Measurements from ENCODE around the gene CERS2. TPM values are rescaled to one million over a fixed set of nuclear protein-coding genes. Genes with fewer than 3 reads are reported as not detected.

Gene CERS2
- total RNA-seq, 4 donors from 2014 or later, result 28.8 to 50.1 (median 41.3) TPM

DNA sequence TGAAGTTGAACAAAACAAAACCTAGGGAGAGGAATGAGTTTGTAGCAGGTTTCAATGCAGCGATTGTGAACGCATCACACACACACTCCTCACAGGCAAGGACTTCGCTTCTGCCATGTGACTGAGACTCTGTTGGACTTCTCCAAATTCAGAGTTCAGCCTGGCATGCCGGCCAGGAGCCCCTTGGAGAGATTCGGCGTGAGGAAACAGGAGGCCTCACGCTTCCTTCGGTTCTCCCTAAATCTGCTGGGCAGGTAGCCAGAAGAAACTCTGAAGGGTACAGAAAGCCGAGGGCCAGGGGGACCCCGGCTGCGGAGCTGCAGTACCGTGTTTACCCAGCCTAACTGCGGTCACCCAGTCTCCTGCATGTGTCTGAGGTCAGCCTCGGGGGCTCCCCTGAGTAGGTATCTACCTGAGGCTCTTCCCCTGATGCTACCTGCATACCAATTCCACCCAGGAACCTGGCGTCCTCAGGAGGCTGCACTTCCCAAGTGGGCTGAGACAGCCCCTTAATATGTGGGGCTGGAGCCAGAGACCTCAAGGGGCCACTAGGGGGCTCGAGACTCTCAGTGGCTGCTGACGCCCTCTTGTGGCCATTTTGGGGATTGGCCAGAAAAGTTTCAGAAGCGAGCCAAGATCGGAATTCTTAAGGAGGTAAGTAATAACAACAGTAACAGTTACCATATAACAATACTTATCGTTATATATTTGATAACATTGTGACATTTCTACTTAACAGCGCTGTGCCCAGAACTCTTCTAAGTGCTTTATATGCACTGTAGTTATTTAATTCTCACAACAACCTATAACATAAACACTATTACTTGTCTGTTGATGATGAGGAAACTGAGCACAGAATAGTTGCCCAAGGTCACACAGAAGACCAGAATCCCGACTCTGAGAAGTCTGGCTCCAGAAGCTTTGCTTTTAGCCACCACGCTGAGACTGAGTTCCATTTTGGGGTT, 4.7 kb upstream of the CERS2 start:
- WGBS, 2 donors, result 32 to 33% methylated on average over 22 to 23 of the region's 23 CpGs
- peak; percentile 90 to 97 for DNase-seq (ENCODE audit: low spot score in 2 of 2)
- TF ChIP-seq, protein P1, sequence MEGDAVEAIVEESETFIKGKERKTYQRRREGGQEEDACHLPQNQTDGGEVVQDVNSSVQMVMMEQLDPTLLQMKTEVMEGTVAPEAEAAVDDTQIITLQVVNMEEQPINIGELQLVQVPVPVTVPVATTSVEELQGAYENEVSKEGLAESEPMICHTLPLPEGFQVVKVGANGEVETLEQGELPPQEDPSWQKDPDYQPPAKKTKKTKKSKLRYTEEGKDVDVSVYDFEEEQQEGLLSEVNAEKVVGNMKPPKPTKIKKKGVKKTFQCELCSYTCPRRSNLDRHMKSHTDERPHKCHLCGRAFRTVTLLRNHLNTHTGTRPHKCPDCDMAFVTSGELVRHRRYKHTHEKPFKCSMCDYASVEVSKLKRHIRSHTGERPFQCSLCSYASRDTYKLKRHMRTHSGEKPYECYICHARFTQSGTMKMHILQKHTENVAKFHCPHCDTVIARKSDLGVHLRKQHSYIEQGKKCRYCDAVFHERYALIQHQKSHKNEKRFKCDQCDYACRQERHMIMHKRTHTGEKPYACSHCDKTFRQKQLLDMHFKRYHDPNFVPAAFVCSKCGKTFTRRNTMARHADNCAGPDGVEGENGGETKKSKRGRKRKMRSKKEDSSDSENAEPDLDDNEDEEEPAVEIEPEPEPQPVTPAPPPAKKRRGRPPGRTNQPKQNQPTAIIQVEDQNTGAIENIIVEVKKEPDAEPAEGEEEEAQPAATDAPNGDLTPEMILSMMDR (IDR thresholded peaks at IDR 0.05), result peak in 1 of 3 donors; percentile 99
- no peak for TF ChIP-seq POLR2A (IDR thresholded peaks at IDR 0.05)
- H3K4me3 ChIP-seq (ENCODE audit: low read depth, poor library complexity, severe bottlenecking), result no peak overlapping the region
- intact Hi-C loops (cut with DNase I; ENCODE audit: low total_unique reads), result no loop called here

DNA sequence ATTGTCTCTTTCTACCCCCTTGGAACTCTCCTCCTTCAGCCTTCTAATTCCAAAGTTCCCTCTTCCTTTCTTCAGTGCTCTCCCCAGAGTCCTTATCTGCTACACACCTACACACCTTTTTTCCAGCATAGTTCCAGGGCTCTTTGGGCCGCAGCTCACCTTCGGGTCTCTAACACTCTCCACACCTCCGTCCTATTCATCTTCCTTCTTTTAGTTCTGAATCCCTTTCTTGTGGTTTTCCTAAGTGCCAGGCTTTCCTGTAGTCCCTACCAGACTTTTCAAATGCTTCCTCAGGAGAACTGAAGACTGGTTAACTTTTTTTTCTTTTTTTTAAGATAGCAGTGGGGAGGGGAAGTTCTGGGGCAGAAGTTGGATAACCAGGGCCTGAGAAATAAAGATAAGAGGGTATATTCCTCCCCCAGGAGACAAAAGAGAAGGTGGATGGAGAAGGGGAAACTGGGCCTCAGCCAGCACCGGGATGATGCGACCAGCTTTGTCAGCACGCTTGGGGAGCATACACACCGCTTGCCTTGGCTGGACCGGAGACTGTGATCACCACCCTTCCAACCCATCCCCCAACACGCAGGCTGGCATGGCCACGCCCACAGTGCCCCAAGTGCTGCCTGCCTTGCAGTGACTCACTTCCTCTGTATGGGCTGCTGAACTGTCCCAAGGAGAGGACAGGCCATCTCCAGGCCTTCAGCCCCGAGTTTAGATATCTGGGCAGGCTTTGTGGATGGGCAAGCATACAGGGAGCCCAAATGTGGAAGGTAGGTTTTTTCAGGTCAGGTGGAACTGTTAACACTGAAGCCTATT, 2.5 kb upstream of the CERS2 start:
- WGBS, 2 donors, result 28 to 52% methylated on average over 11 of the region's 11 CpGs
- DNase-seq (ENCODE audit: low spot score in 2 of 2), result peak; percentile 86 to 97
- no peak overlapping the region for H3K4me3 ChIP-seq (ENCODE audit: low read depth, poor library complexity, severe bottlenecking)
- intact Hi-C loops (cut with DNase I; ENCODE audit: low total_unique reads), result no loop called here
- no peak for TF ChIP-seq POLR2A (IDR thresholded peaks at IDR 0.05)
- TF ChIP-seq, protein P1 (IDR thresholded peaks at IDR 0.05), result no peak

DNA sequence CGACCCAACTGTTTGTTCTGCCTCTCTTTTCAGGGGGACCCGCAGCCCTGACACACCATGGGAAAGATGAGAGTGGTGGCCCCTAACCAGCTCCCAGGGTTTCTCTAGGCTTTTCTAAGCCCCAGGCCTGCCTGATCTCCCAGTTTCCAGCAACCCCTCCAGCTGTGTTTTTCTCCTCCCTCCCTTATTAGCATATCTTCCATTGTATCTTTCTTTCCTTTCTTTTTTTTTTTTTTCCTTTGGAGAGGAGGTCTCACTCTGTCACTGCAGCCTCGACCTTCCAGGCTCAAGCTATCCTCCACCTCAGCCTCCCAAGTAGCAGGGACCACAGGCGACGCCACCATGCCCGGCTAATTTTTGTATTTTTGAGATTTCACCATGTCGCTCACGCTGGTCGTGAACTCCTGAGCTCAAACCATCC, 1.8 kb upstream of the CERS2 start:
- intact Hi-C loops (cut with DNase I; ENCODE audit: low total_unique reads), result no loop called here
- WGBS, 2 donors, result 93 to 97% methylated on average over 9 of the region's 9 CpGs
- no peak for TF ChIP-seq POLR2A (IDR thresholded peaks at IDR 0.05)
- TF ChIP-seq, protein P1 (IDR thresholded peaks at IDR 0.05), result no peak
- DNase-seq (ENCODE audit: low spot score in 2 of 2), result no peak
- H3K4me3 ChIP-seq (ENCODE audit: low read depth, poor library complexity, severe bottlenecking), result no peak overlapping the region

DNA sequence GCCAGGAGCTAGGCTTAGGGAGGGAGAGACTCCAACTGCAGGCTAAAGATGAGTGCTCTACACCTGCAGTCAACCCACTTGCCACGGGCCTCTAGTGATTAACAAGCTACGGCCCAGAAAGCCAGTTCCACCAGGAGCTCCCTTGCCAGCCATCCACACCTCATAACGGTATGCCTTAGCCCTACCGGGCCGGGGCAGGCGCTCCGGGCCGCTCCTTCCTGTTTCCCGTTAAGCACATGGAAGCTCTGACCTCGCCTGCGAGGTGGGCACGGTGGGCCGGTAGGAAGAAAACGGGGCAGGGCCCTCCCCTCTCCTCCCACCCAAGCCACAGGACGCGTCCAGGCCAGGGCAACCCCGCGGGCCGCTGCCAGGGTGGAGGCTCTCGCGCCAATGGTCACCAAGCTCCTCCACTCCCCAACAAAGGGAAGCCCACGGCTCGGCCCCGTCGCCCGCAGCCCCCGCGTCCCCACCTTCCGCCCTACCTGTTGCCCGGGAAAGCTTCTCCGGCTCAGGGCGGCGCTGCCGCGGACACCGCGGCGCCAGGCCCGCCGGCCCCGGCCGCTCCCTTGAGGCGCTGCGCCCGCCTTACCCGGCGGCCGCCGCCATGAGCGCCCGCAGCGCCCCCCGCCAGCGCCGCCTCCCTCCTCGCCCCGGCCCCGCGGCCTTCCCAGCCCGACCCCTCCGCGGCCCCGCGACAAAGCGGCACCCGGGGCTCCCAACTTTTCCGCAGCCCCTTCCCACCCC, 627 bp downstream of the CERS2 start:
- no peak for DNase-seq (ENCODE audit: low spot score in 2 of 2)
- 1% methylated on average over 21 to 50 of the region's 67 CpGs for WGBS, 2 donors
- TF ChIP-seq, protein P1 (IDR thresholded peaks at IDR 0.05), result no peak
- no peak for TF ChIP-seq POLR2A (IDR thresholded peaks at IDR 0.05)
- peak overlapping the region; percentile 69 for H3K4me3 ChIP-seq (ENCODE audit: low read depth, poor library complexity, severe bottlenecking)
- intact Hi-C loops (cut with DNase I; ENCODE audit: low total_unique reads), result no loop called here

DNA sequence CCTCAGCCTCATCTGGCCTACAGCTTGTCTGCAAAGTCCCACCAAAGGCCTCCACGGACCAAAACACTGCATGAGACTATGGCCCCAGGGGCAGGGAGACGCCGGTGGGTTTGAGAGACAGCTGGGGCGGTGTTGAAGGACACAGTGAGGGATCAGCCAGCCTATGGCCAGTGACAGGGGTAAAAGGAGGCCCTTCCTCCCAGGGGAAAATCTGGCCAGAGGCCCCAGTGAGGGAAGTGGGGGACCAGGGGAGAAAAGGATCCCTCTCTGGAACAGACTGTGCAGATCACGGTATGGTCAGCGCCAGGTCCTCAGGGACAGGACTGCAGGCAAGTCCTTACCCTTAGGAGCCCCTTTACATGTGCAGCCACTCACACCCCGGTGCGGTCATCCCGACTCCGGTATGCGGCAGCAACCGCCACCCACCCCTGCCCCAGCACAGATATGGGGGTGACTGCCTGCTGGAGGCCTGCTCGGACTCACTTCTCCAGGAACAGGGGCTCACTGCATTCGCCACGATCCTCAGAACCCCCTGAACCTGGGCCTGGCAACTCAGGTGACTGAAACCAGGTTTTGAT, 1.3 kb downstream of the CERS2 start:
- intact Hi-C loops (cut with DNase I; ENCODE audit: low total_unique reads), result no loop called here

More for the DNA sequence above, 1.3 kb downstream of the CERS2 start:
- TF ChIP-seq POLR2A (IDR thresholded peaks at IDR 0.05), result no peak
- TF ChIP-seq, protein P1 (IDR thresholded peaks at IDR 0.05), result no peak
- DNase-seq (ENCODE audit: low spot score in 2 of 2), result no peak
- peak overlapping the region; percentile 69 for H3K4me3 ChIP-seq (ENCODE audit: low read depth, poor library complexity, severe bottlenecking)
- 12 to 17% methylated on average over 11 to 15 of the region's 15 CpGs for WGBS, 2 donors

Data from lower leg skin (tissue), 4 donors.